Omental fat pad (tissue), 4 donors: ENCODE measurements around the gene EIF3K. TPM values are rescaled to one million over a fixed set of nuclear protein-coding genes. Genes with fewer than 3 reads are reported as not detected.

ENCODE experiments used
- ATAC-seq: fragments of 150-250 bp; one replicate; pipeline ENCODE4 v1.9.1; 2016; ENCODE audit warnings: mild to moderate bottlenecking, moderate library complexity; ENCODE audit not compliant: low FRiP score
- DNase-seq: peaks from one replicate; pipeline ENCODE4 v3.0.0-alpha.2; 2019; ENCODE audit warnings: low spot score
- total RNA-seq, 4 donors: library from RNA; depleted of rRNA; stranded (reverse); fragments of >200 nt; gene quantifications; one replicate each; pipeline ENCODE4 v1.1.0, GENCODE V29; 2016
- TF ChIP-seq, protein P1 (sequence below), 3 donors: fragments of 450-650 bp; IDR thresholded peaks; one replicate each; pipeline ENCODE4 v1.5.1; 2016 to 2017; ENCODE audit warnings: antibody characterized with exemption in 3 of 3, mild to moderate bottlenecking in 3 of 3, moderate library complexity in 2 of 3

Gene EIF3K
- total RNA-seq, 4 donors from 2014 or later: 364 to 556 (median 476) TPM

DNA sequence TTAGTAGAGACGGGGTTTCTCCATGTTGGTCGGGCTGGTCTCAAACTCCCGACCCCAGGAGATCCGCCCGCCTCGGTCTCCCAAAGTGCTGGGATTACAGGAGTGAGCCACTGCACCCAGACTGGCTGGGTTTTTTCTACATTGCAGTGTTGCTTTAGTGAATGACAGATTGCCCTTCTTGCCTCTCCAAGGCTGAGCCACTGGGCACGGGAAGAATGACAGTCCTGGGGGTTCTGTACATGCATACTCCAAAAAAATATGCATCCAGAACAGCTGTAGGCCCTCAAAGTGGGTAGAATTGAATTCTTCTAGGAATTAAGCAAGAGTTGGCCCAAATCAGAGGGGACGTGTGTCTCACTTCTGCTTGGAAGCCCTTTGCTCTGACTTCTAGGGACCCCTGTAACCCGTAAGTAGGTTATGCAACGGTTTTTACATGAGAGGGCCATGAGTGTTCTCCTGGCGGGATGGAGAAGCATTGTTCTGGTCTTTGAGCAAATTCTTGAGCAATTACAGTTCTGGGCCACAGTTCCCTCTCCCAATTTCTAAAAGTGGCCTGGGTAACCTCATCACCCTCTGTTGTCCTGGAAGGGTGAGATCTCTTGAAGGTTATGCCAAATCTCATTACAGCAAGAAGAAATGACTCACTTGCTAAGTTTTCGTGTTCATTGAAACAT is 32.1 kb downstream of the EIF3K start:
- ATAC-seq (peak; percentile 24), DNase-seq (no peak)
- TF ChIP-seq, protein P1, sequence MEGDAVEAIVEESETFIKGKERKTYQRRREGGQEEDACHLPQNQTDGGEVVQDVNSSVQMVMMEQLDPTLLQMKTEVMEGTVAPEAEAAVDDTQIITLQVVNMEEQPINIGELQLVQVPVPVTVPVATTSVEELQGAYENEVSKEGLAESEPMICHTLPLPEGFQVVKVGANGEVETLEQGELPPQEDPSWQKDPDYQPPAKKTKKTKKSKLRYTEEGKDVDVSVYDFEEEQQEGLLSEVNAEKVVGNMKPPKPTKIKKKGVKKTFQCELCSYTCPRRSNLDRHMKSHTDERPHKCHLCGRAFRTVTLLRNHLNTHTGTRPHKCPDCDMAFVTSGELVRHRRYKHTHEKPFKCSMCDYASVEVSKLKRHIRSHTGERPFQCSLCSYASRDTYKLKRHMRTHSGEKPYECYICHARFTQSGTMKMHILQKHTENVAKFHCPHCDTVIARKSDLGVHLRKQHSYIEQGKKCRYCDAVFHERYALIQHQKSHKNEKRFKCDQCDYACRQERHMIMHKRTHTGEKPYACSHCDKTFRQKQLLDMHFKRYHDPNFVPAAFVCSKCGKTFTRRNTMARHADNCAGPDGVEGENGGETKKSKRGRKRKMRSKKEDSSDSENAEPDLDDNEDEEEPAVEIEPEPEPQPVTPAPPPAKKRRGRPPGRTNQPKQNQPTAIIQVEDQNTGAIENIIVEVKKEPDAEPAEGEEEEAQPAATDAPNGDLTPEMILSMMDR (IDR thresholded peaks at IDR 0.05): no peak

DNA sequence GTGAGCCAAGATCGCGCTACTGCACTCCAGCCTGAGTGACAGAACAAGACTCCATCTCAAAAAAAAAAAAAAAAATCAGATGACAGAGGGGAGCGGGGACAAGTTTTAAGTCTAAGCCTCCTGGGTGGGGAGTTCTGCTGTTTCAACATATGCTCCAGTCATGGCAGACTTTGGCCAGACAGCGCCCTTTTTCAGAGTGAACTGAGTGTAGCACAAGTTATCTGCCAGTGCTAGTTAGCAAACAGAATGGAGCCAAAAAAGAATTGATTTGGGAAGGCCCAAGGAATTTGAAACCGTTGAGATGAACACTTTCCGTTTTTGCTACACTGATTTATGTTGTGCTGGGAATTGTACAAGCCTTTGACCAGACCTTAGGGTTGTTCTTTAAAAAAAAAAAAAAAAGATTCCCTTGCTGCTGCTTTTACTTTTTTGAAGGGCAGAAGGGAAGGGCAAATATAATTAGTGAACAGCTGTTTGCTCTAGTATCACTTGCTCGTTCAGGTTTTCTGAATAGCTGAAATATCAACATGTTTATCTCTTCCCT is 34.1 kb downstream of the EIF3K start:
- DNase-seq: no peak
- TF ChIP-seq, protein P1 (IDR thresholded peaks at IDR 0.05): no peak
- peak; percentile 26 for ATAC-seq

DNA sequence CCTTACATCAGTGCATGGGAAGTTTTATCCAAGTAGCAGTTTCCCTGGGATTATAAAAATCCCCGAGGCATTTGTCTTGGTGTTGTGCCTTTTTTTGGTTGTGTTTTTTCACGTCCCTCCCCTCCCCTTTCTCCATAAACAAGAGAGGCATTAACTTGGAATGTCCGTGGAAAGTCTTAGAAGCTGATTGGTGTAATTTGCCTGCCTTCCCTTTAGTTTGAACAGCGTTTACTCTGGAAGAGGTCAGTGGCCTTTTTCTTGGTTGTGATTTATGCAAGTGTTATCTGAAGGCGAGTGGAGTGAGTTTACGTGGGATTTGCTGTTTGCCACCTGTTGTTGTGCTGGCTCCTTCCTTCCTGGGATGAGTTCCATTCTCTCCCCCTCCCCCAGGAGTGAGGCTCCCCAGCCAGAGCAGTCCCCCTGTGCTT is 35.7 kb downstream of the EIF3K start:
- ATAC-seq (no peak), DNase-seq (no peak)
- TF ChIP-seq, protein P1 (IDR thresholded peaks at IDR 0.05): no peak

DNA sequence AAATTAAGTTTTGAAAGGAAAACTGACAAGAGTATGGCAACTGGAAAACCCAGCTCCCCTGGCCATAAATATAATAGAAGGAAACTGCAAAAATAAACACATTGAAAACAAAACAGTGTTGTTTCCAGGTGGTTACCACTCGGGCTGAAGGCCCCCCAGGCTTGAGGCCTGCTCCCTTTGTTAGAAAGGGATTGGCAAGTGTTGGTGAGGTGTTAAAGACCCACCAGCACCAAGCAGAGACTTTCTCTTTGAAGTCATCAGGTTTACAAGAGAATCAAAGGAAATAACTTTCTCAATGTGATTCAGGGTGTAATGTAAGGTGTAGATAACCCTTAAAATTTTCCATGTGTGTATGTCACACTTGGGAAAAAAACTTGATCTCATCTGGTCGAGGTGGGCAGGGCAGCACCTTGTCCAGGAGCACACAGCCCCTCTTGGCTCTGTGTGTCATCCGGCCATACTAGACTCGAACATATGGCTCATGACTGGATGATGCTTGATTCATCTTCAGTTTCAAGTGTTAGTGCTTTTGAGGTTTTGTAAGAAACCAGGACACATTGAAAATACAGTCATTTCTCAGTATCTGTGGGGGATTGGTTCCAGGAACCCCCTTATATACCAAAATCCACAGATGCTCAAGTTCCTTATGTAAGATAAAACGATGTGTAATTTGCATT is 36.3 kb downstream of the EIF3K start:
- ATAC-seq (no peak), DNase-seq (no peak)
- TF ChIP-seq, protein P1 (IDR thresholded peaks at IDR 0.05): no peak

DNA sequence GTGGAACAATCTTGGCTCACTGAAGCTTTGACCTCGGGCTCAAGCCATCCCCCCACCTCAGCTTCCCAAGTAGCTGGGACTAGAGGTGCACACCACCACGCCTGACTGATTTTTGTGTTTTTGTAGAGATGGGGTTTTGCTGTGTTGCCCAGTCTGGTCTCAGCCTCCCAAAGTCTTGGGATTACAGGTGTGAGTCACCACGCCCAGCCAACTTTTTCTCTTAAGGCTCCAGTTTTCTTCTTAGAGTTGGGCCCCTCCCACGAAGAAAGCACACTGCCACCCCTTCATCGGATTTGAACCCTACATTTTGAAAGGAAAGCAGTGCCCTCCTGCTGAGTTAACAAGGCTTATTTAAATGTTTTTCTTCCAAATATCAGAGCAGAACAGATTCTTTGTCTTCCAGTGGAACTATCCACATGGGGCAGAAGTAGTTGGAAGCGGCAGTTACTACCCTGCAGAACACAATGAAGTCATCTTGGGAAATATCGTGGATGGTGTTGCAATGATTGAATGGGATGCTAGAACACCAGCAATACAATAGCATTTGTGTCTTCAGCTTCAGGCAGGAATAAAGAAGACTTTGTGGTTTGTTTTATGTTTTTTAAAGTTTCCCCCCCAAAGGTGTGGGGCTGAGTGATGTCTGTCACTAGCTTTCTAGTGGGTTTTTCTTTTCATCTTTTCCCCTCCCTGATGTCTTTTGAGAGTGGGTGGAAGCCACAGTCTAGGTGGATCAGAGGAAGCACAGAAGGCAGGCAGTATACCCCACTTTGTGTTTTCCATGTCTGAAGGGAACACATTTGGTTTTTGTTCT is 37.4 kb downstream of the EIF3K start:
- no peak for ATAC-seq
- no peak for DNase-seq

DNA sequence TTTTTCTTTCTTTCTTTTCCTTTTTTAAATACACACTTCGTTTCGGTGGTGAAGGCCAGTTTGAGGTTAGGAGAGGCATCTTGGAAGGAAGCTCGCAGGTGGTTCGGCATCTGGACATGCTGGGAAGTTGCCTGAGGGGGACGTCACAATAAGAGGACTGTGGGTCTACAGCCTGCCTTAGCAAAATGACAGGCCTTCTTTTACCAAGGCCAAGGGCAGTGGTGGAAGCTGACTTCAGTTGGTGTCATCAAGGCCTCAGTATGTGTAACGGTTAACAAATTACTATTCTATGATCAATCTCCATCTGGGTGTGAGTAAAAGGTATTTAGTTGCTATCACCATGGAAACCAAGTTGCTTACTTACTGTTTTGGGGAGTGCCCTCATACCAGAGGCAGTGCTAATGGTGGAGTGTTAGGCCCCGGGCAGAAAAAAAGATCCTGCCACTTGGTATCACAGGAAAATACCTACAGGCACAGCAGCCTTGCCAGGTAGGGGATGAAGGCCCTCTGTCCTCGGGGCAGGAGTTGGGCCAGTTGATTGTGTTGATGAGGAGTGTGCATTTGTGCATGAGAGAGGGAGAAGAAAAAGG is 38.7 kb downstream of the EIF3K start:
- TF ChIP-seq, protein P1 (IDR thresholded peaks at IDR 0.05): no peak

More for the DNA sequence above, 37.4 kb downstream of the EIF3K start:
- TF ChIP-seq, protein P1 (IDR thresholded peaks at IDR 0.05): no peak

More for the DNA sequence above, 38.7 kb downstream of the EIF3K start:
- DNase-seq (no peak), ATAC-seq (peak; percentile 50)
